Upper lobe of right lung (tissue), 1 donor: ENCODE data around the gene UBALD1. TPM values are rescaled to one million over a fixed set of nuclear protein-coding genes. Genes with fewer than 3 reads are reported as not detected.

Source experiments
- ATAC-seq: fragments of 200-7000 bp; cut with Tn5 transposase; one replicate; pipeline ENCODE4 v1.9.1; 2020; ENCODE audit warnings: mild to moderate bottlenecking, moderate library complexity
- DNase-seq: peaks from one replicate; pipeline ENCODE4 v3.0.0-alpha.2; 2020
- H3K27ac ChIP-seq: fragments of 200-600 bp; one replicate; pipeline ENCODE4 v1.8.0; 2022
- H3K27me3 ChIP-seq: fragments of 200-600 bp; one replicate; pipeline ENCODE4 v1.8.0; 2022; ENCODE audit warnings: mild to moderate bottlenecking
- H3K36me3 ChIP-seq: fragments of 200-600 bp; one replicate; pipeline ENCODE4 v1.8.0; 2022
- H3K4me1 ChIP-seq: fragments of 200-600 bp; one replicate; pipeline ENCODE4 v1.8.0; 2022
- H3K4me3 ChIP-seq: fragments of 200-600 bp; one replicate; pipeline ENCODE4 v1.8.0; 2022; ENCODE audit warnings: mild to moderate bottlenecking
- H3K9me3 ChIP-seq: fragments of 200-600 bp; one replicate; pipeline ENCODE4 v1.8.0; 2022
- intact Hi-C: fragments of 100-400 bp; cut with DNase I; formaldehyde crosslinking; loops from one replicate; pipeline ENCODE4 v1.11.0; 2022
- total RNA-seq: library from RNA; stranded (reverse); fragmentation: NEBNext Ultra II Directional; extraction: Animal tissue kit (Norgen Biotek cat#: 25700); gene quantifications from one replicate; pipeline ENCODE4 v1.2.1, GENCODE V29; 2021
- TF ChIP-seq, protein P1 (sequence below): fragments of 200-600 bp; IDR thresholded peaks from one replicate; pipeline ENCODE4 v1.8.0; 2022; ENCODE audit warnings: antibody characterized with exemption
- donor health status: DM: no; HTN: yes; CAD: no; lungs with severe emphysema.

UBALD1 gene
- total RNA-seq, 1 donor from 2014 or later = 35.5 TPM

GRCh38 chr16:4601036-4601863 lies 13.4 kb downstream of the UBALD1 start:
- no peak overlapping the region for H3K4me3 ChIP-seq
- DNase-seq = no peak
- intact Hi-C loops = no loop called here
- H3K4me1 ChIP-seq = peaks cover 7% of the 10 kb centered on the region
- no peaks in the 10 kb centered on the region for H3K36me3 ChIP-seq
- no peak for ATAC-seq
- TF ChIP-seq, protein P1, sequence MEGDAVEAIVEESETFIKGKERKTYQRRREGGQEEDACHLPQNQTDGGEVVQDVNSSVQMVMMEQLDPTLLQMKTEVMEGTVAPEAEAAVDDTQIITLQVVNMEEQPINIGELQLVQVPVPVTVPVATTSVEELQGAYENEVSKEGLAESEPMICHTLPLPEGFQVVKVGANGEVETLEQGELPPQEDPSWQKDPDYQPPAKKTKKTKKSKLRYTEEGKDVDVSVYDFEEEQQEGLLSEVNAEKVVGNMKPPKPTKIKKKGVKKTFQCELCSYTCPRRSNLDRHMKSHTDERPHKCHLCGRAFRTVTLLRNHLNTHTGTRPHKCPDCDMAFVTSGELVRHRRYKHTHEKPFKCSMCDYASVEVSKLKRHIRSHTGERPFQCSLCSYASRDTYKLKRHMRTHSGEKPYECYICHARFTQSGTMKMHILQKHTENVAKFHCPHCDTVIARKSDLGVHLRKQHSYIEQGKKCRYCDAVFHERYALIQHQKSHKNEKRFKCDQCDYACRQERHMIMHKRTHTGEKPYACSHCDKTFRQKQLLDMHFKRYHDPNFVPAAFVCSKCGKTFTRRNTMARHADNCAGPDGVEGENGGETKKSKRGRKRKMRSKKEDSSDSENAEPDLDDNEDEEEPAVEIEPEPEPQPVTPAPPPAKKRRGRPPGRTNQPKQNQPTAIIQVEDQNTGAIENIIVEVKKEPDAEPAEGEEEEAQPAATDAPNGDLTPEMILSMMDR = no peak
- H3K27ac ChIP-seq = no peak overlapping the region
- no peaks in the 10 kb centered on the region for H3K9me3 ChIP-seq
- no peaks in the 10 kb centered on the region for H3K27me3 ChIP-seq

- no peaks in the 10 kb centered on the region for H3K27me3 ChIP-seq
- no peaks in the 10 kb centered on the region for H3K36me3 ChIP-seq
- intact Hi-C loops = no loop called here
- TF ChIP-seq, protein P1 = no peak
- DNase-seq (no peak), ATAC-seq (no peak)
- no peak overlapping the region for H3K4me3 ChIP-seq
- H3K9me3 ChIP-seq = no peaks in the 10 kb centered on the region
- H3K27ac ChIP-seq = no peak overlapping the region
- H3K4me1 ChIP-seq = peaks cover 7% of the 10 kb centered on the region
Measured at GRCh38 chr16:4599545-4599944, 15.1 kb downstream of the UBALD1 start.

DNA sequence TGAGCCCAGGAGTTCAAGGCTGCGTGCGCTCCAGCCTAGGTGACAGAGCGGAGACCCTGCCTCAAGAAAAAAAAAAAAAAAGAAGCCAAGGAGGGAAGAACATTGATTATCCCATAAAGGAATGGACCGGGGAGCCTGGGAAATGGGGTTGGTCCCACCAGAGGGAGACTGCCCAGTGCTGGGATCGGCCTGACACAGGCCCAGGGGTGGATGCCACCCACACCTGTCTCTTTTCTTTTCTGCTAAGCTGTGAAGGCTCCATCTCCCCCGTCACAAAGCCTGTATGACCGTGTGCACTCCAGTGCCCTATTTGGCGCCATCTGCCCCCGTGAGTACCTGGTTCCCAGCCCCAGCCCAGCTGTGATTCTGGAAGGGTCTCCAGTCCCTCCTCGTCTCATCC lies 15.7 kb downstream of the UBALD1 start:
- intact Hi-C loops = no loop called here

GRCh38 chr16:4597174-4597573 lies 17.5 kb downstream of the UBALD1 start:
- Histone ChIP-seq H3K9me3 (no peaks in the 10 kb centered on the region), H3K4me1 (peaks cover 7% of the 10 kb centered on the region), H3K27me3 (no peaks in the 10 kb centered on the region), H3K36me3 (no peaks in the 10 kb centered on the region), H3K4me3 (no peak overlapping the region), H3K27ac (no peak overlapping the region)
- ATAC-seq = peak; percentile 57
- TF ChIP-seq, protein P1 = no peak
- DNase-seq = no peak
- intact Hi-C loops = no loop called here

More for the DNA sequence above, 15.7 kb downstream of the UBALD1 start:
- Histone ChIP-seq H3K4me1 (peaks cover 7% of the 10 kb centered on the region), H3K9me3 (no peaks in the 10 kb centered on the region), H3K4me3 (no peak overlapping the region), H3K27ac (no peak overlapping the region), H3K27me3 (no peaks in the 10 kb centered on the region), H3K36me3 (no peaks in the 10 kb centered on the region)
- DNase-seq (no peak), ATAC-seq (no peak)
- TF ChIP-seq, protein P1 = no peak

DNA sequence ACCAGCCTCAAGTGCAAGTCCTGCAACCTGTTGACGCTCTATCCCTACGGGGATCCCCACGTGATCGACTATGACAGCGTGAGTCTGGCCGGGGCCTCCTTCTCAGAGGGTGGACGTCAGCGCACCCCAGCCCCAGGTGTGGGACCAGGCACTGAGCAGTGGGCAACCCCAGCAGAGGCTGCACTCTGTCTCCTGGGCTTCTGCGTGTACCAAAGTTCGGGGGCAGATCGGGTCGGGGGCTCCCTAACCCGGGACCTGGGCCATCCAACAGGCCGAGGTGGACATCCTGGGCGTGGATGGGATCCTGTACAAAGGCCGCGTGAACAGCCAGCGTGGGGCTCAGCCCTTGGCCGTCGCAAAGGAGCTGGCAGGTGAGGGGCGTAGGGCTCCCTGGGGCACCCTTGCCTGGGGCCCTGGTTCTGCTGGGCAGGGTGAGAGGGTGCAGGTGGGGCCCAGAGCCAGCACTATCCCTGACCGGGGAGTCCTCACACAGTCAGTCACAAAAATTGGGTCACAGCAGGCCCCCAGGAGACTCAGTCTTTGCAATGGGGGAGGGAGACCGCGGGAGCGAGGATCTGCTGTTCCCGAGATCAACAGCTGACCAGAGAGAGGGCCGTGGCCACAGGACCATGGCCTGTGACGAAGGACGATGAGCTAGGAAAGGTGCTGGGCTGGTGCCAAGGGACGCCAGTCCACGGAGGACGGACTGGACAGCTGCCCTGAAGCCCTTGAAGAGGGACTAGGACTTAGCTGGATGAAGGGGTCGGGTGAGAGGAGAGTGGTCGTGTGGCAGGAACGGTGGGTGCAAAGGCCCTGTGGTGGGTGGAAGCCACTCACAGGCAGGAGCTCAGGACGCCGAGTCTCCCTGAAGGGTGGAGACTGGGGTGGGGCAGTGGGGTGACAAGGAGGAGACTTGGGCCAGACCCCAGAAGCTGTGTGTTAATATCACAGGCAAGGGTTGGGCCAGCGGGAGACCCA lies 20.0 kb downstream of the UBALD1 start:
- DNase-seq (no peak), ATAC-seq (no peak)
- intact Hi-C loops = no loop called here
- H3K27me3 ChIP-seq = no peaks in the 10 kb centered on the region
- H3K4me3 ChIP-seq = no peak overlapping the region
- no peaks in the 10 kb centered on the region for H3K9me3 ChIP-seq
- no peak overlapping the region for H3K27ac ChIP-seq
- TF ChIP-seq, protein P1 = no peak
- no peaks in the 10 kb centered on the region for H3K4me1 ChIP-seq
- no peaks in the 10 kb centered on the region for H3K36me3 ChIP-seq
